ENCODE measurements around the gene ELP4. TPM values are rescaled to one million over a fixed set of nuclear protein-coding genes. Genes with fewer than 3 reads are reported as not detected.

Gene ELP4
- polyA plus RNA-seq, 3 donors: 28.0 to 28.7 (median 28.7) TPM

DNA sequence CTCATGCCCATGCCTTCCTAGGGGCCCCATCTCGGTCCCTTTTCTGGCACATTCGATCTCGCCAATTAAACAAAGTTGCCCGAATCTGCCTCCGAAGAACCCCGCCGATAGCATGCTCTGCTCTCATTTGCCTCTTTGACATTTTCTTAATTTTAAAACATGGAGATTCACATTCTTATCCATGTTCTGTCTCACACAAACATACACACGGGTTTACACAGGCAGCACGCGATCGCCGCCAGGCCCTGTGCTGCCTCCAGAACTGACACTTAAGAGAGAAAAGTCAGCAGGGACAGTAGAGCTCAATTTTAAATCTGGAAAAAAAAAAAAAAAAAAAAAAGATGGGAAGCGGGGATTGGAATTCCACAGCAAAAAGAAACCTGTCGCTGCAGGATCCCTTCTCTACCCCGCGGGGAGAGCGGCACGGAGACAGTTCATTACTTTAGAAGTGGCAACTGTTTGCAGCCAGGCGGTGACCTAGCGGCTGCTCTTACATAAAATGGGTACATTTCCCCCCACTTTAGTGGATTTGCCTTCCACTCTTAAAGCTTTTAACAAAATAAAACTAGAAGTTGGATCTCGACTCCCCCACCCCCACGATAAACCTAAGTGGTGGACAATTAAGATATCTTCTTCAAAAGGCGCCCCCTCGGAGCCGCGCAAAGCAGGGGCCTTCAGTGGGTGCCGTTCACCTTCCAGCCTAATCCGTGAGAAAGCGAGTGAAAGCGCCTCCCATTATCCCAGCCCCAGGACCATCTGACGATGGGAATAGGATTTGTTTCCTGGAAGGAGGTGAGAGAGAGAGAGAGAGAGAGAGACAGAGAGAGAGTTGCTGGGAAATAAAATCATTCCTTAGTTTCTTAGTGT is 287.9 kb downstream of the ELP4 start:
- DNase-seq (ENCODE audit: low read depth in 3 of 3, low spot score in 2 of 3): no peak

DNA sequence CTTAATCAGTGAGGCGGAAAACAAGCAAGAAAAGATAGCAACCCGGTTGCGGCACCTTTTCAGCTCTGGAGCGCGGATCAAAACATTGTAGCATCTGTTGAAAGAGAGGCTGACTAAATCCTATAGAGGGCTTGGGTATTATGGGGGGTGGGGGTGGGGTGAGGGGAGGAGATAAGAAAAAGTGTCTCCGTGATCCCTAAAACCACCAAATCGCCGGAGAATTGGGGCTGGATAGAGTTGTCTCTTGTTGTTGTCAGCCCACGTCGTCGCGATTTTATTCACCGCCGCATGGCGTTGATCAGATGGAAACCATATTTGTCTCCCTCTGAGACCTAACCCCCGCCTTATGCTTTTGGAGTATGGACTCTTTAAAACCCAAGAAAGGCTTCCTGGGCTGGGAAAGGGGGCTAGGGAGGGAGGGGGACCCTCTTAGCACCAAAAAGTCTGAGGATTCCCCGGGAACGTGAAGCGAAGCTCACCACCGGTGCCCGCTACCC is 288.5 kb downstream of the ELP4 start:
- DNase-seq (ENCODE audit: low read depth in 3 of 3, low spot score in 2 of 3): no peak

DNA sequence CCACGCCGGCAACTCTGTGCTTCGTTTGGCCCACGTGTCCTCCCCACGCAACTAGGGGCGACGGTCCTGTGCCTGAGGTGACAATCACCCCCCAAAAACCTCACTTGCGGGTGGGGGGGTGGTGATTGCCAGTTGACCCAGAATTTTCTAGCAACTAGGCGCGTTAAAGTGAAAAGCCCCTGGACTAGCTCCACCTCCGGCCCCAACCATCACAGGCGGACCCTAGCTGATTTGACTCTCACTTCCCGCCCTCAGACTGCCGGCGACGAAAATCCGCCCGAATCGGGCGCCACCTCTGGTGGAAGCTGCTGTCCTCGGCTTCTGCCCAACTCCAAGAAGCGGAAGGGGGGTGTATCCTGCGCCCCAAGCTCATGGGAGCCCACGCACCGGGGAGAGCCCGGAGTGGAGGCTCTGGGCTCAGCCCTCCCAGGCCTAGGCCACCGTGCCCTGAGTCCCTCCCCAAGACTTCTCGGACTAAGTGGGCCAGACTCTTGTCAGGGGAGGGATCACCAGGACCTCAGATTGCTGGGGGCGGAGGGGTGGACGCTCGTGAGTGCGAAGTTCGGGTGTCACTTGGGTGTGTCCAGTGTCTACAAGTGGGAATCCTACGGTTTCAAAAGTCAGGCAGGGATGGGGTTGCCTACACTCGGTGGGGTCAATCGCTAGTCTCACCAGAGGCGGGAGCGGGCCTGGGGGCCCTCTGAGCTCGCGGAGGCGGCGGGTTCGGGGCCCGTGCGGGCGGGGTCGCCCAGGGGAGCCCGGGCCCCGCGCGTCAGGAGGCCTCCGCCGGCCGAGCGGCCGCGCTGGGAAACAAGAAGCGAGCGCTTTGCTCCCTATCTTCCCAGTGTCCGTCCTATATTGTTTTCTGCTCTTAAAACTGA is 289.2 kb downstream of the ELP4 start:
- no peak for DNase-seq (ENCODE audit: low read depth in 3 of 3, low spot score in 2 of 3)

DNA sequence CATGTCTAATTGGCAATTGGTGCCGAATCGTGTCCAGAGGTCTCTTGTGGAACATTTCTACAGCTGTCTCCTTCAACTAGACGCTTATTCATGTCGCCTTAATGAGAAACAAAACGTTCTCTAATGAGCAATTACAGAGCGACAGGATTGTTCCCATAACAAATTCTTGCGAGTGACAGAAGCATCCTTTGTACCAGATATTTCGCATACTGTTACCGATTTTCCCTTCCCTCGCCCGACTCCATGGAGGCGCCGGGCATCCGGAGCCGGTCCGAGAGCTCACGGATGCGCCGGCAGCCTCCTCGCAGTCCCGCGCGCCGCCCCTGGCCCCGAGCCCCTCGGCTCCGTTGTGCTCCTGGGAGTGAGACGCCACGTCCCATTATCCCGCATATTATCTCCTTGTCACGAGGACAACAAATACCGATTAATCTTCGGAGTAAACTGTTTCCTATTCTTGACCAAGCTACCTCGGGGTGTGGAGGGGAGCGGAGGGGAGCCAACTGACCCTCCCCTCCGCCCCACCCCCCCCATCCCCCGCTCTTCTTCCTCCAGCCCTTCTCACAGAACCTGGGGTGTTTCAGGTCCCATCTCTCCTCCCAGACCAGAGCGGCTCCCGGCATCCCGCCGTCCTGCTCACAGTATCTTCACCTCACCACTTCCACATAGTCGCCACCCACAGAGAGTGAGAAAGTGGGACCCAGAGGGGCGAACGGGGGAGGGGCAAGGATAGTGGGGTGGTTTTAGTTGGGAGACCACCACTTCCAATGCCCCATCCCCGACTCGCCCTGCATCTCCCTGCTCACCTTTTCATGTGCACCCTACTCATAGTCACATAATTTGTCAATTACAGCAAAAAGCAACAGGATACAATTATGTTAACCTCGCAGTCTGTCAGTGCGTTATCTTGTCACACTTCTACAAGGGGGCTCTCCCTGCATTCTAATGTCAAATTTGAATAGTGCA is 290.1 kb downstream of the ELP4 start:
- DNase-seq (ENCODE audit: low read depth in 3 of 3, low spot score in 2 of 3): no peak

DNA sequence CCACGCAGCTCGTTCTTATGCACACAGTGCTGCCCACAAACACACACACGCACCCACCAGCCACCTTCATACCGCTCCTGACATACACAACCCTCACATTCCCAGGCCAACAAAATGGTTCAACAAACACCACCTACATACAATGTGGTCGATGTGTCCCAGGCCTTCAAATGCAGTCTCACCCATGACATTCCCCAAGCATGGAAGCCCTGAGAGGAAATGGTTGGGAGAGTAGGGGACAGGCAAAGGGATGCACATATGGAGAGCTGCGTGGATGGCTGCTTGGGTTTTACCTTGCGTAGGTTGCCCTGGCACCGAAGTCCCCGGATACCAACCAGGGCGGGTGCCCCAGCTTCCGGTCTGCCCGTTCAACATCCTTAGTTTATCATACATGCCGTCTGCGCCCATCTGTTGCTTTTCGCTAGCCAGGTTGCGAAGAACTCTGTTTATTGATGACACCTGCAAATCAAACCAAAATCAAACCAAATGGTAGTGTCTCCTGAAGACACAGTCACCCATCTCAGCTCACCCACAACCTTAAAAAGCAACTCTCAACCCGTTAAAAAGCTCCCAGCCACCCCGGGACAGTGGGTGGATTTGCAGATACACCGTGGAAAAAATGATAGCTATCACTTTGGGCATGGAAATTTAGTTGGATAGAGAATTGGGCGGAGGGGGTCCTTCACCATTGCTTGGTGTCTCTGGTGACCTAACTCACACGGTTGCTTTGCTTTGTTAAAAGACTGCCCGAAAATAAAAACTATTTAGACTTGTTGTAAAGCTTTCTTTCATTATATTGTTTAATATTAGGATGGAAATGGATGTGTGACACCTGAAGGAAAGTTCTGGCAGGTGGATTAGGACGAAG is 291.1 kb downstream of the ELP4 start:
- no peak for DNase-seq (ENCODE audit: low read depth in 3 of 3, low spot score in 2 of 3)

DNA sequence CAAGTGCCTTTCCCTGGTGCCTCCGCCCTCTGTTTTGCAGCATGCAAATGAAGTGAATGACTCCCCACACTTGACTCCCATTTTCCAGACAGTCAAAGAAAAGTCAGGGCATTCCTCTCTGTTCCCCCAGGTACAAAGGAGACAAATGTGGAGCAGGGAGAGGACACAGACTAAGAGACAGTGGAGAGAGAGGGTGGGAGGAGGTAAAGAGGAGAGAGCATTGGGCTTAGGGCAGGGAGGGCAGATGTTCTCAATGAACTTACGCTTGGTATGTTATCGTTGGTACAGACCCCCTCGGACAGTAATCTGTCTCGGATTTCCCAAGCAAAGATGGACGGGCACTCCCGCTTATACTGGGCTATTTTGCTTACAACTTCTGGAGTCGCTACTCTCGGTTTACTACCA is 291.7 kb downstream of the ELP4 start:
- DNase-seq (ENCODE audit: low read depth in 3 of 3, low spot score in 2 of 3): no peak

DNA sequence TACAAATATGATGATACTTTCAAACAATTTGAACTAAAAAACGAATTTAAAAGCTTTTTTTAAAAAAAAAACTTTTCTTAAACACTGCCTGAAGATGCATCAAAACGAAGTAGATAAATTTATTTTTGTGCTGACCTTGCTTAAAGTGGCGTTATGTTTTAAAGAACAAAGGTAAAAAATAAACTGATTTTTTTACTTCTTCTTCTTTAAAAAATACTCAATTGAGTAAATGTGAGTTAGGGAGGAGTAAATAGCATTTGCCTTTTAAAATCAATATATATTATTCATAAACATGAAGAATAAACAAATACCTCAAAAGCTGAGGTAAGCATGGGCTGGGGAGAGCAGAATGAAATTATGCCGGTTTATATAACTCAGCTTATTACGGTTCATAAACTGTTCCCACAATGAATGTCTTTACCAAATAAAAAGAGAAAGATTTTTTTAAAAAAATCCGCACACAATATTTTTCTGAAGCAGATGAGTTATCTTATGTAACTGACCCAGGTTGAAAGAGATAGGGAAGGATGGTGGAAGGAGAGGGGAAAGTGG is 292.5 kb downstream of the ELP4 start:
- DNase-seq (ENCODE audit: low read depth in 3 of 3, low spot score in 2 of 3): no peak

DNA sequence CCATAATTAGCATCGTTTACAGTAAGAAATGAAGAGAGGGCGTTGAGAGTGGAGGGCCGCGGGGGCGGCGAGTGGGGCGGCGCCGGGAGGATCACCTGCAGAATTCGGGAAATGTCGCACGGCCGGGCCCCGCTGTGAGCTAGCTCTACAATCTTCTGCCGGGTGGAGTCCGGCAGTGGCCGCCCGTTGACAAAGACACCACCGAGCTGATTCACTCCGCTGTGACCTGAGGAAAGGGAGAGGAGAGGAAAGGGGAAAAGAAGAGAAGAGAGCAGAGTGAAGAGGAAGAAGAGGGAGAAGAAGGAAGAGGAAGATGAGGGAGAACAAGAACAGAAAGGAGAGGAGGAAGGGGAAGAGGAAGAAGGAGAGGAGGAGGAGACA is 293.0 kb downstream of the ELP4 start:
- no peak for DNase-seq (ENCODE audit: low read depth in 3 of 3, low spot score in 2 of 3)

DNA sequence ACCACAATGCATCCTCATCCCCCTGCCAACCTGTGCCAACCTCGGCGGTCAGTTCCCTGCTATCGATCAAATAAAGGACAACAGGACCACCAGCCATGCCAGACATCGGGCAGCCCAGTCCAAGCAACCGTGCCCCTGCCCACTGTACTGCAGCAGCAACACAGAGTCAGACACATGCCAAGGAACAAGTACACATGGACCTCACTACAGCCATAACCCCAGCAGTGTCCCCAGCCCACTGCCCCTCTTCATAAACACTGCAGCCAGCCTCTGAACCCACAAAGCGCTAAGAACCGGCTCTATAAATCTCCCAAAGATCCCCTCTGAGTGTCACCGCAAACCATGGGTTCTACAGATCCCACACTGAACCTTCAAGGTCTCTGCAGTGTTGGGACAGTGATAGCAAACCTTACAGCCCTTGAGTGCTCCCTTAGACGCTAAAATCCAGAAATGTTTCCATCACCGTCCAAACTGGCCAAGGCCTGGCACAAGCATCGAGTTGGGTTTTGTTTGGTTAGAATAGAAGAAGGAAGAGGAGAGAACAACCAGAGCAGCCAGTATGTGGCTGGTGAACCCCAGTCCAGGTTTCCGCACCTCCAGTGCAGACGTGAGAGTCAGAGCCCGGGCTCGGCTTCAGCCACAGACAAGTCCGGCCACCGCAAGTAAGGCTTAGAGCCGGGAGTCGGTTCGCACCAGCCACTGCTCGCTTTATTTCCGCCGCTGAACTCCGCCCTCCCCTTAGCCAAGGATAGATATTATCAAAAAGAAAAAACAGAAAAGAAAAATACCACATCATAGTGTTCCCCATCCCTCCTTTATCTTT is 293.6 kb downstream of the ELP4 start:
- no peak for DNase-seq (ENCODE audit: low read depth in 3 of 3, low spot score in 2 of 3)

DNA sequence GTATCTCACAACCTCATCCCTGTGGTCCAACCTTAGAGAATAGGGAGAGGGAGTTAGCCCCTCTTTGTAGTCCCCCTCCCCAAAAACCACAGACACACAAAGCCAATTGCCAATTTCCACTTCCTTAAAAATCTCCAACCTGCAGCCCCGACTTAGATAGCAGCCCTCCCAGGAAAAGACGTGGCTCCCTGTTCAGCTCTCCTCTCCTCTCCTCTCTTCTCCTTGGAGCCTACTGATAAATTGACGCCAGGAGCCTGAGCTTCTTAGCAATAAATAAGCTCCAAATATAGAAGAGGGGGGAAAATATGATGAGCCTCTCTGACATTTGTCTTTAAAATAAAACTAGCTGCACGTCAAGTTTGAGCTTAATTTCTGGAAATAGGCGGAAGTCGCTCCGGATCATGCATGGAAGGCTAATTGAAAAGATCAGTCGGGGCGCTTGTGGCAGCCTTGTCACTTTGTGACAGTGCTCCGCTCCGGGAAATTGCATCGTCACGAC is 294.3 kb downstream of the ELP4 start:
- no peak for DNase-seq (ENCODE audit: low read depth in 3 of 3, low spot score in 2 of 3)

DNA sequence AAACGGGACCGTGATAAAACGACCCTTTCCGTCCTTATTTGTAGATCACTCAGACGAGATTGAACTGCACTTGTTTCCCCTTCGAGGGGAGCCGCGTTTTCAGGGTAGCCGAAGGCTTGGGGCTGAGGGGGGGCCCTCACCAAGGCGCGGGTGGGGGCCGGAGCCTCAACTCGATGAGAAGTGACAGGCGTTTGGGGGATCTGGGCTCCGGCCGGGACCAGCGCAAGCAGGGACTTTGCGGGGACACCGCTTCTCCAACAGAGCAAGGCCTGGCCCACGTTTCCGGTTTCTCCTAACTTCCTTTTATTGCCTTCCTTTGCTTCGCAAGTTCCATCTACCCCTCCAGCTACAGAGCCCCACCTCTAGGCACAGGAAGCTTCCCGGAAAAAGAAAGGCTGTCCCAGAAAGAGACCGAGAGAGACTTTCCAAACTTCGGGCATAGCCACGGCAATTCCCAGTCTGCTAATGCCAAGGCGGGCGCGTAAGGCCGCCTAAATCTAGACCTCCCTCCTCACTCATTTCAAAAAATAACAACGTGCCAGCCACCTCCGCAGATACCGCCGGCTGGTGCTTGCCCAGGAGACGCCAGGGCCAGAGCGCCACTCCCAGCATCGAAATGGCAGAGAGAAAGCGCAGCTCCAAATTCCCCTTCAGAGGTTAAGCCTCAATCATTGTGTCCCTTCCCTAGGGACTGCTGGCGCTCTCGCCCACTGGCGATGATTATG is 294.9 kb downstream of the ELP4 start:
- no peak for DNase-seq (ENCODE audit: low read depth in 3 of 3, low spot score in 2 of 3)

DNA sequence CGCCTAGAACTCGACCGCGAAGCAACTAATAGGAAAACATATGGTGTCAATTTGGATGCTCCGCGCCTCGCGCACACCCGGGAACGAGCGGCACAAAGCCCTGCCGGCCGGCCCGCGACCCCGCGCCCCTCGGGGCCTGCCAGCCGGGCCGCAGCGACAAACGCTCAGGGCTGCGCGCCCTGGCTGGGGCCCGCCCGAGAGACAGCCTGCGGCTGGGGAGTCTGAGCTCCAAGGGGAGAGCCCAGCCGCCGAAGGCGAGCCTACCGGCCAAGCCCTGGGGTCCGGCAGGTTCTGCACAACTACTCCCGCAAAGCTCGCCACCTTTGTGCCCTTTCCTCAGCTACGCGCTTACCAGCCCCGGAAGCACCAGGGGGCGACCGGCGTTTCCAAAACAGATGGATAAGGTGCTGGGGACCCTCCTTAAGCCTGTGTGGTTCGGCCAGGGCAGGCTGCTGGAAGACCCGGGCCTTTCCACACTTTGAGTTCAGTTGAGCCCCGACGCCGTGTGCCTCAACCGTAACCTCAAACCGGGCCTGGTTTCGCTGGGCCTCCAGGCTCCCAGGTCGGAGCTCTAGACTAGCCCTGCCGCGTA is 295.6 kb downstream of the ELP4 start:
- no peak for DNase-seq (ENCODE audit: low read depth in 3 of 3, low spot score in 2 of 3)

DNA sequence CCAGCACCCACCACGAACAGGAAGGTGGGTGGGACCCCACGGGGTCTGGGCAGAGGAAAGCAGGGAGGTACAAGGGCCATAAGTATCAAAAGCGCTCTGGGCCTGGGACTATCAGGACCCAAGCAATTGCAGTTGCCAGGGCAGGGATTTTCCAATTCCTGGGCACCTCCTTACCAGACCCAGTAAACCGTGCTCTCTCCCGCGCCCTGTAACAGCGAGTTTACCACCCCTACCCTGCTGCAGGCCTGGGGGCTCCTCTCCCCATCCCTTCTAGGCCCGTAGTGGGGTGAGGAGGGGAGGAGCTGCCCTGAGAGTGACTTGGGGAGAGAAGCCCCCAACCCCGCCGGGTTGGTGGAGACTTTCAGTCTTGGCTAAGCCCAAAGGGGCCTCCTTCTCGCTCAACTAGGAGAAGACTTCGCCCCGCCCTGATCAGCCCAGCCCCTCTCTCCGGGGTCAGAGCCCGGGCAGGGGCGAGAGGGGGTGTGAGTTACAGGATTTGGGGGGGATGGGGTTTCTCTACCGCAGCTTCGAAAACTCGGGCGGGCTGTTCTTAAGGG is 296.1 kb downstream of the ELP4 start:
- DNase-seq (ENCODE audit: low read depth in 3 of 3, low spot score in 2 of 3): no peak

DNA sequence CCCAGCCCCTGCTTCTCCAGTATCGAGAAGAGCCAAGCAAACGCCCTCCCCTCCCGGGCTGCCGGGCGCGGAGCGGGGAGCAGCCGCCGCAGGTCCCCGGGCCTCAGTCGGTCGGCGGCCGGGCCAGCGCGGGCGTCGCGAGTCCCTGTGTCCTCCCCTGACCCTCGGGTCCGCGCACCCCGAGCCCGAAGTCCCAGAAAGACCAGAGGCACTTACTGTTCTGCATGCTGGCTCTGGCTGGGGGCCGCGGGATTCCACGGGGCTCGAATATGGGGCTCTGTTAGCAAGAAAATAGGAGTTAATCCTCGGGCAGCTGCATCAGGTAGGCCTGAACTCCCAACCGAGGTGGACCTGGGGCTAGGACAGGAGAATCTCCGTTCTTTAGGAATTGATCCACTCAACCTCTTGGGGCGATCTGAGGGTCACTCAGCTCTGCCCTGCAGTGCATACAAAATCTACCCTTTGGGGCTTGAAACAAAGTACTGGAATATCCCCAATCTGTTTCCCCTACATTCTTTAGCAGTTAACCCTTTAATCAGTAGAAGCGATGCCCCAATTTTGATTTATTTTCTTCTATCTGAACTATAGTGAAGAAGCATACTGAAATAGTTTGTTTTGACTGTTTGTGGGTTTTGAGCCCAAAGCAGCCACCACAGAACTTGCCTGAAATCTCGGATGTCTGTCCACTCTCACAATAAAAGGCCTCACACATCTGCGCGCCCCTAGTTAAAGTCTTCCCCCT is 296.8 kb downstream of the ELP4 start:
- DNase-seq (ENCODE audit: low read depth in 3 of 3, low spot score in 2 of 3): no peak

DNA sequence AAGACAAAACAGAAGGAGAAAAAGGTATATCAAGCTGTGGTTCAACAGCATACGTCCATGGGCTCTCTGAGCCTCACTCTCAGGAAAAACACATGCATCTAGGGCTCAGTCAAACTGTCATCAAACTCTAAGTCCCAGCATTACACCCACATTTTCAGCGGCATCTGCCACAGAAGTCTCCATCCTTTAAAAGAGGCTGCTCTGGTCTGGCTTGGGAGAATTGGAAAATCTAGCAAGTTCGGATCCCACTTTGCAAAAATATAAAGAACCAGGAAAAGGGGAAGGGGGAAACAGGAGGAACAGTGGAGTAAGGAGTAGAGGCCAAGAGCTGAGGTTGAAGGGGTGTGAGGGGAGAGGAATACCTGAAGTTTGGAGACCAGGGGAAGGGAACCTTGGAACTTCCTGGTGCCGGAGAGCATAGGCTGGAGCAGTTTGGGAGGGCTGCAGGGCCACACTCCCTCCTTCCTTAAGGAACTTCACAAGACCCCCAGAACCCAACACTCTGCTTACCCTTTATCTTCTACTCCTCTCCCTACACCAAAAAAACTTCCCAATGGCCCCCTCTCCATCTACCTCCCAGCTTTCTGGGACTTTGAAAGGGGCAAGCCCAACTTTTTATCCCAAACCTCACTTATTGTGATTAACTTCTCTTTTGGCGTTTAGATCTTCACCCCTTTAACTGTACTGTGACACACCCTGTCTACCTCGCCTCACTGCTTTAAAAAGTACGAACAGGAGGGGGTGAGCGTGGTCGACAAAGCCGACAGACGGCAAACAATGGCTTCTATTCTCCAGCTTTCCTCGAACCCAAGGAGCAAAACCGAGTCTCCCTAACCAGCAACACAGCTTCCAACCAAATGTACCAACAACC is 297.6 kb downstream of the ELP4 start:
- no peak for DNase-seq (ENCODE audit: low read depth in 3 of 3, low spot score in 2 of 3)
